SK-N-SH treated with all-trans-retinoic acid at 6 μM for 48 hours (cell line): Measurements from ENCODE around the gene ABHD13.

ENCODE experiments used
- ATAC-seq: fragments of 200-7000 bp; cut with Tn5 transposase; 3 replicates; pipeline ENCODE4 v1.9.1; 2020; ENCODE audit warnings: mild to moderate bottlenecking, moderate library complexity
- ARNTL ChIP-seq: fragments of 450-650 bp; formaldehyde crosslinking; IDR thresholded peaks from 2 replicates; pipeline ENCODE4 v1.5.0; 2020; ENCODE audit warnings: low read depth, mild to moderate bottlenecking, moderate library complexity, borderline replicate concordance
- BACH2 ChIP-seq: fragments of 250-450 bp; sonication (Bioruptor Pico); IDR thresholded peaks from 2 replicates; pipeline ENCODE4 v1.9.0; 2021; ENCODE audit warnings: mild to moderate bottlenecking, borderline replicate concordance
- CREB5 ChIP-seq: fragments of 250-450 bp; sonication (Bioruptor Pico); IDR thresholded peaks from 2 replicates; pipeline ENCODE4 v1.5.1; 2020; ENCODE audit warnings: low read depth, mild to moderate bottlenecking, moderate library complexity
- CSDC2 ChIP-seq: fragments of 250-450 bp; sonication (Bioruptor Pico); IDR thresholded peaks from 2 replicates; pipeline ENCODE4 v1.5.0; 2020; ENCODE audit warnings: mild to moderate bottlenecking, moderate library complexity
- CSRNP3 ChIP-seq: fragments of 250-450 bp; sonication (Bioruptor Pico); IDR thresholded peaks from 2 replicates; pipeline ENCODE4 v1.5.1; 2021; ENCODE audit warnings: mild to moderate bottlenecking, moderate library complexity
- ESRRG ChIP-seq: fragments of 250-450 bp; sonication (Bioruptor Pico); IDR thresholded peaks from 2 replicates; pipeline ENCODE4 v1.6.1; 2021; ENCODE audit warnings: mild to moderate bottlenecking
- GLIS3 ChIP-seq: fragments of 250-450 bp; sonication (Bioruptor Pico); IDR thresholded peaks from 2 replicates; pipeline ENCODE4 v1.5.0; 2020; ENCODE audit warnings: mild to moderate bottlenecking, moderate library complexity
- ISL1 ChIP-seq: fragments of 250-450 bp; sonication (Bioruptor Pico); IDR thresholded peaks from 2 replicates; pipeline ENCODE4 v2.1.2; 2022; ENCODE audit warnings: mild to moderate bottlenecking, moderate library complexity
- OSR1 ChIP-seq: fragments of 250-450 bp; sonication (Bioruptor Pico); IDR thresholded peaks from 2 replicates; pipeline ENCODE4 v1.8.0; 2022; ENCODE audit warnings: moderate library complexity, mild to moderate bottlenecking, inconsistent platforms
- PATZ1 ChIP-seq: fragments of 250-450 bp; sonication (Bioruptor Pico); IDR thresholded peaks from 2 replicates; pipeline ENCODE4 v1.8.0; 2020; ENCODE audit warnings: mild to moderate bottlenecking, moderate library complexity, borderline replicate concordance
- PPARA ChIP-seq: fragments of 250-450 bp; sonication (Bioruptor Pico); IDR thresholded peaks from 2 replicates; pipeline ENCODE4 v1.5.0; 2020; ENCODE audit warnings: mild to moderate bottlenecking, borderline replicate concordance
- RARB ChIP-seq: fragments of 250-450 bp; sonication (Bioruptor Pico); IDR thresholded peaks from 2 replicates; pipeline ENCODE4 v1.8.0; 2021; ENCODE audit warnings: mild to moderate bottlenecking, moderate library complexity
- SNAI2 ChIP-seq: fragments of 250-450 bp; sonication (Bioruptor Pico); IDR thresholded peaks from 2 replicates; pipeline ENCODE4 v1.5.0; 2020; ENCODE audit warnings: mild to moderate bottlenecking, moderate library complexity
- TCF4 ChIP-seq: fragments of 250-450 bp; sonication (Bioruptor Pico); IDR thresholded peaks from 2 replicates; pipeline ENCODE4 v1.8.0; 2021; ENCODE audit warnings: mild to moderate bottlenecking, moderate library complexity, borderline replicate concordance
- TOX ChIP-seq: fragments of 250-450 bp; sonication (Bioruptor Pico); IDR thresholded peaks from 2 replicates; pipeline ENCODE4 v1.8.0; 2021; ENCODE audit warnings: mild to moderate bottlenecking, moderate library complexity, borderline replicate concordance
- TSHZ2 ChIP-seq: fragments of 250-450 bp; sonication (Bioruptor Pico); IDR thresholded peaks from 2 replicates; pipeline ENCODE4 v1.5.0; 2020; ENCODE audit warnings: mild to moderate bottlenecking, moderate library complexity
- ZC3H10 ChIP-seq: fragments of 250-450 bp; sonication (Bioruptor Pico); IDR thresholded peaks from 2 replicates; pipeline ENCODE4 v1.5.1; 2021; ENCODE audit warnings: mild to moderate bottlenecking, moderate library complexity
- ZFP3 ChIP-seq: fragments of 250-450 bp; sonication (Bioruptor Pico); IDR thresholded peaks from 2 replicates; pipeline ENCODE4 v1.5.0; 2020; ENCODE audit warnings: mild to moderate bottlenecking, moderate library complexity
- ZFP30 ChIP-seq: fragments of 450-650 bp; formaldehyde crosslinking; IDR thresholded peaks from 2 replicates; pipeline ENCODE4 v1.5.0; 2022; ENCODE audit warnings: mild to moderate bottlenecking, moderate library complexity
- ZNF565 ChIP-seq: fragments of 450-650 bp; formaldehyde crosslinking; conservative IDR thresholded peaks from 2 replicates; pipeline ENCODE4 v1.5.0; 2020; ENCODE audit warnings: low read depth, mild to moderate bottlenecking, moderate library complexity
- ZNF70 ChIP-seq: fragments of 450-650 bp; formaldehyde crosslinking; IDR thresholded peaks from 2 replicates; pipeline ENCODE4 v1.5.0; 2020; ENCODE audit warnings: mild to moderate bottlenecking, moderate library complexity
- ZNF8 ChIP-seq: fragments of 450-650 bp; formaldehyde crosslinking; IDR thresholded peaks from 2 replicates; pipeline ENCODE4 v1.5.0; 2020; ENCODE audit warnings: mild to moderate bottlenecking, moderate library complexity
- TF ChIP-seq, protein P1 (sequence below): fragments of 250-450 bp; sonication (Bioruptor Pico); IDR thresholded peaks from 2 replicates; pipeline ENCODE4 v1.8.0; 2021; ENCODE audit warnings: low read depth, mild to moderate bottlenecking, moderate library complexity, borderline replicate concordance

The ABHD13 gene

DNA sequence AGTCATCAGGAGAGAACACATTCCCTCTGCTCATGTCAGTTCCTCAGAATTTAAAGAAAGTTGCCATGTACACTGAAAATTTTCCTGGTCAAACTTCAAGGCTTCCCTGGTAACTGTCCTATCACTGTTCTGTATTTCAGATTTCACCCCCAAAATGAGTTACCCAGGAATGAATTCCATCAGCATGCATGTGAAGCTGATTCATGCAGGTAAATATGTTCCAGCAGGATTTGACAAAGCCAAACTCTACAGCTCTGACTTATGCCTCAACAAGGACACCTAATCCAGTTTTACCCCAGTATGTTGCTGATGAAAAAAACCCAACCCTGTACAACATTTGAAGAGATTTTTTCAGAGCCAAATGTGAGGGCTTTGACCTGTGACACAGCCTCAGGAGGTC, 24.4 kb upstream of the ABHD13 start (continued):
- TF ChIP-seq PATZ1 (CRISPR knock-in tag) (no peak), RARB (CRISPR knock-in tag) (no peak), CSDC2 (CRISPR knock-in tag) (no peak)
- TF ChIP-seq, all 23 proteins: peak for 0

GRCh38 chr13:108194435-108194936, 23.7 kb upstream of the ABHD13 start:
- no peak for ATAC-seq
- TF ChIP-seq, protein P1, sequence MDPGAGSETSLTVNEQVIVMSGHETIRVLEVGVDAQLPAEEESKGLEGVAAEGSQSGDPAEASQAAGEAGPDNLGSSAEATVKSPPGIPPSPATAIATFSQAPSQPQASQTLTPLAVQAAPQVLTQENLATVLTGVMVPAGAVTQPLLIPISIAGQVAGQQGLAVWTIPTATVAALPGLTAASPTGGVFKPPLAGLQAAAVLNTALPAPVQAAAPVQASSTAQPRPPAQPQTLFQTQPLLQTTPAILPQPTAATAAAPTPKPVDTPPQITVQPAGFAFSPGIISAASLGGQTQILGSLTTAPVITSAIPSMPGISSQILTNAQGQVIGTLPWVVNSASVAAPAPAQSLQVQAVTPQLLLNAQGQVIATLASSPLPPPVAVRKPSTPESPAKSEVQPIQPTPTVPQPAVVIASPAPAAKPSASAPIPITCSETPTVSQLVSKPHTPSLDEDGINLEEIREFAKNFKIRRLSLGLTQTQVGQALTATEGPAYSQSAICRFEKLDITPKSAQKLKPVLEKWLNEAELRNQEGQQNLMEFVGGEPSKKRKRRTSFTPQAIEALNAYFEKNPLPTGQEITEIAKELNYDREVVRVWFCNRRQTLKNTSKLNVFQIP (CRISPR knock-in tag) = no peak
- TF ChIP-seq ZNF70 (CRISPR knock-in tag) (no peak), ARNTL (CRISPR knock-in tag) (no peak), ZC3H10 (CRISPR knock-in tag) (no peak), ZFP30 (CRISPR knock-in tag) (no peak), GLIS3 (CRISPR knock-in tag) (no peak), BACH2 (CRISPR knock-in tag) (no peak), OSR1 (no peak), ZNF8 (no peak), TSHZ2 (CRISPR knock-in tag) (no peak), TOX (CRISPR knock-in tag) (no peak), CSRNP3 (CRISPR knock-in tag) (no peak), CREB5 (CRISPR knock-in tag) (no peak), ZFP3 (no peak), SNAI2 (CRISPR knock-in tag) (no peak), RARB (CRISPR knock-in tag) (no peak), ZNF565 (CRISPR knock-in tag) (no peak), ESRRG (CRISPR knock-in tag) (no peak)

DNA sequence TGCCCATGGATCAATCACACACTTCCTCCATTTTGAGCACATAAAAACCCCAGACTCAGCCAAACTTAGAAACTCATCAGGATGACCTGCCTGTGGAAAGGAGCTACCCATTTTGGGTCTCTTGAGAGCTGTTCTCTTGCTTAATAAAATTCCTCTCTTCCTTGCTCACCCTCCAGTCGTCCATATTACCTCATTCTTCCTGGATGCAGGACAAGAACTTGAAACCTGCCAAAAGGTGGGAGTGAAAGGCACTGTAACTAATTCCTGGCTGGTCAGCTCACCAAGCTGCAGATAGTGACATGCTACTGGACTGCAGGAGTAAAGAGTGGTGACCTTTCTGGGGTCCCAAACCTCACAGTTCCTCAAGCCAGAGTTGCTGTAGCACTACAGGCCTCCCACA, 23.0 kb upstream of the ABHD13 start:
- no peak for ATAC-seq
- TF ChIP-seq CSRNP3 (CRISPR knock-in tag) = no peak
- TF ChIP-seq ZNF8 = no peak
- no peak for TF ChIP-seq ISL1 (CRISPR knock-in tag)
- no peak for TF ChIP-seq SNAI2 (CRISPR knock-in tag)
- no peak for TF ChIP-seq ARNTL (CRISPR knock-in tag)
- no peak for TF ChIP-seq ZC3H10 (CRISPR knock-in tag)
- TF ChIP-seq, protein P1 (CRISPR knock-in tag) = no peak
- TF ChIP-seq ZNF565 (CRISPR knock-in tag) = no peak
- no peak for TF ChIP-seq TCF4 (CRISPR knock-in tag)
- TF ChIP-seq TSHZ2 (CRISPR knock-in tag) = no peak
- TF ChIP-seq PPARA = no peak
- no peak for TF ChIP-seq BACH2 (CRISPR knock-in tag)
- TF ChIP-seq ESRRG (CRISPR knock-in tag) = no peak
